NT2/D1 (cell line): ENCODE measurements around the gene ZNF644.
"Not testable (repeated sequence)": the region's sequence is repeated elsewhere in the genome, so short reads cannot be mapped to it uniquely, and the experiment has no call there.

ENCODE experiments used
- DNase-seq: peaks from one replicate; pipeline ENCODE4 v3.0.0-alpha.2; 2011; ENCODE audit warnings: low read depth, low spot score
- H3K27me3 ChIP-seq: 2 replicates; pipeline ENCODE4 v1.6.0; 2011; ENCODE audit warnings: mild to moderate bottlenecking; ENCODE audit not compliant: insufficient read length, insufficient read depth
- H3K36me3 ChIP-seq: 2 replicates; pipeline ENCODE4 v1.6.1; 2011; ENCODE audit warnings: mild to moderate bottlenecking, low read length, mixed read lengths; ENCODE audit not compliant: insufficient read depth, insufficient read length
- H3K4me1 ChIP-seq: 2 replicates; pipeline ENCODE4 v1.5.1; 2011; ENCODE audit not compliant: insufficient read depth, insufficient read length
- H3K4me3 ChIP-seq: 2 replicates; pipeline ENCODE4 v1.5.1; 2011; ENCODE audit warnings: low read depth; ENCODE audit not compliant: insufficient read length
- H3K9ac ChIP-seq: 2 replicates; pipeline ENCODE4 v1.6.0; 2011; ENCODE audit warnings: low read depth; ENCODE audit not compliant: insufficient read length
- H3K9me3 ChIP-seq: 2 replicates; pipeline ENCODE4 v1.5.1; 2011; ENCODE audit warnings: mild to moderate bottlenecking, low read length; ENCODE audit not compliant: insufficient read depth
- SUZ12 ChIP-seq: IDR thresholded peaks from 2 replicates; pipeline ENCODE4 v1.6.1; 2011; ENCODE audit not compliant: insufficient read length, insufficient read depth; ENCODE audit errors: extremely low read depth
- YY1 ChIP-seq: IDR thresholded peaks from 2 replicates; pipeline ENCODE4 v1.6.1; 2011; ENCODE audit not compliant: insufficient read length, insufficient read depth
- ZNF274 ChIP-seq: IDR thresholded peaks from 2 replicates; pipeline ENCODE4 v1.6.1; 2011; ENCODE audit warnings: mild to moderate bottlenecking, low read depth, low read length

ZNF644 gene

GRCh38 chr1:91054780-91055481 lies 33.1 kb upstream of the ZNF644 start:
- TF ChIP-seq SUZ12, result no peak
- no peak for DNase-seq
- H3K4me1 ChIP-seq, result no peaks in the 10 kb centered on the region
- no peak overlapping the region for H3K4me3 ChIP-seq
- H3K27me3 ChIP-seq, result no peaks in the 10 kb centered on the region
- no peaks in the 10 kb centered on the region for H3K9me3 ChIP-seq
- no peak overlapping the region for H3K9ac ChIP-seq
- H3K36me3 ChIP-seq, result no peaks in the 10 kb centered on the region

- Histone ChIP-seq H3K36me3 (no peaks in the 10 kb centered on the region), H3K9ac (no peak overlapping the region), H3K4me3 (no peak overlapping the region), H3K27me3 (no peaks in the 10 kb centered on the region), H3K9me3 (no peaks in the 10 kb centered on the region), H3K4me1 (peaks cover 2% of the 10 kb centered on the region)
- no peak for DNase-seq
- TF ChIP-seq SUZ12 (no peak), YY1 (no peak), ZNF274 (no peak)
Measured at GRCh38 chr1:91053630-91054029, 31.8 kb upstream of the ZNF644 start.

- DNase-seq, H3K9me3 ChIP-seq, H3K4me1 ChIP-seq, H3K27me3 ChIP-seq, H3K36me3 ChIP-seq, H3K9ac ChIP-seq, H3K4me3 ChIP-seq: not testable (repeated sequence)
Measured at GRCh38 chr1:91049551-91049950, 27.7 kb upstream of the ZNF644 start.

- DNase-seq, result no peak
- H3K36me3 ChIP-seq, result no peaks in the 10 kb centered on the region
- TF ChIP-seq ZNF274 (no peak), SUZ12 (no peak), YY1 (no peak)
- H3K4me3 ChIP-seq, result no peak overlapping the region
- no peaks in the 10 kb centered on the region for H3K27me3 ChIP-seq
- H3K9ac ChIP-seq, result no peak overlapping the region
- H3K4me1 ChIP-seq, result peaks cover 2% of the 10 kb centered on the region
- peaks cover 10% of the 10 kb centered on the region for H3K9me3 ChIP-seq
Measured at GRCh38 chr1:91046766-91047165, 24.9 kb upstream of the ZNF644 start.

GRCh38 chr1:91045284-91045683 lies 23.4 kb upstream of the ZNF644 start:
- peaks cover 2% of the 10 kb centered on the region for H3K4me1 ChIP-seq
- no peaks in the 10 kb centered on the region for H3K27me3 ChIP-seq
- H3K4me3 ChIP-seq, result no peak overlapping the region
- TF ChIP-seq SUZ12, result no peak
- TF ChIP-seq ZNF274, result no peak
- H3K9me3 ChIP-seq, result peaks cover 18% of the 10 kb centered on the region
- no peaks in the 10 kb centered on the region for H3K36me3 ChIP-seq
- no peak for DNase-seq
- no peak overlapping the region for H3K9ac ChIP-seq

- not testable (repeated sequence) for DNase-seq, H3K36me3 ChIP-seq, H3K4me3 ChIP-seq, H3K27me3 ChIP-seq, H3K9ac ChIP-seq, H3K4me1 ChIP-seq
- H3K9me3 ChIP-seq, result peaks cover 18% of the 10 kb centered on the region
Measured at GRCh38 chr1:91044776-91045175, 22.9 kb upstream of the ZNF644 start.

- peaks cover 18% of the 10 kb centered on the region for H3K9me3 ChIP-seq
- not testable (repeated sequence) for H3K9ac ChIP-seq, H3K27me3 ChIP-seq, H3K4me3 ChIP-seq, H3K4me1 ChIP-seq, DNase-seq, H3K36me3 ChIP-seq
Measured at GRCh38 chr1:91042372-91042771, 20.5 kb upstream of the ZNF644 start.

- DNase-seq, result no peak
- H3K4me3 ChIP-seq, result no peak overlapping the region
- no peak for TF ChIP-seq YY1
- no peak for TF ChIP-seq ZNF274
- no peak for TF ChIP-seq SUZ12
- H3K9ac ChIP-seq, result no peak overlapping the region
- H3K36me3 ChIP-seq, result no peaks in the 10 kb centered on the region
- H3K4me1 ChIP-seq, result no peaks in the 10 kb centered on the region
- H3K27me3 ChIP-seq, result no peaks in the 10 kb centered on the region
- peaks cover 18% of the 10 kb centered on the region for H3K9me3 ChIP-seq
Measured at GRCh38 chr1:91038582-91038981, 16.7 kb upstream of the ZNF644 start.
